ENCODE data around the gene SLC25A22.

Gene SLC25A22

GRCh38 chr11:843086-843734, 45.1 kb upstream of the SLC25A22 start:
- peaks cover 29% of the 10 kb centered on the region for H3K36me3 ChIP-seq (ENCODE audit: insufficient read depth, low read length)
- peak overlapping the region; percentile 99 for H3K4me3 ChIP-seq (ENCODE audit: low read depth, low read length, poor library complexity, severe bottlenecking)
- H3K9me2 ChIP-seq (ENCODE audit: low read depth, low read length) = no peaks in the 10 kb centered on the region
- TF ChIP-seq CTCF (IDR thresholded peaks at IDR 0.05; ENCODE audit: low read length) = no peak
- TF ChIP-seq EZH2 (IDR thresholded peaks at IDR 0.05; ENCODE audit: borderline replicate concordance, low read length) = no peak
- no peaks in the 10 kb centered on the region for H3K9me3 ChIP-seq (ENCODE audit: low read length)
- peaks cover 8% of the 10 kb centered on the region; the same call in 1 of the 2 replicates for H3K79me2 ChIP-seq (ENCODE audit: insufficient read depth, low read length)
- H3K9ac ChIP-seq (ENCODE audit: low read length) = peak overlapping the region; percentile 98
- peaks cover 28% of the 10 kb centered on the region for H3K4me1 ChIP-seq (ENCODE audit: insufficient read depth, low read length, severe bottlenecking)
- H2AFZ ChIP-seq (ENCODE audit: low read length) = no peak overlapping the region
- 0 out of 2 replicates have a peak, but pooled peaks cover 4% of the 10 kb centered on the region for H3K27me3 ChIP-seq (ENCODE audit: insufficient read depth, low read length)
- H3K4me2 ChIP-seq (ENCODE audit: low read length) = peak overlapping the region; percentile 70
- H4K20me1 ChIP-seq (ENCODE audit: insufficient read depth, low read length) = no peaks in the 10 kb centered on the region
- no peaks in the 10 kb centered on the region for H3F3A ChIP-seq (ENCODE audit: insufficient read depth, low read length)
- H3K27ac ChIP-seq (ENCODE audit: low read depth, low read length, poor library complexity, severe bottlenecking) = no peak overlapping the region

GRCh38 chr11:842370-843002, 44.4 kb upstream of the SLC25A22 start, which contains the start of the genes POLR2L and TSPAN4:
TSS of gene POLR2L (minus strand) at chr11:842529. CDS start at chr11:842508, 21 bp downstream.
TSS of gene TSPAN4 (plus strand) at chr11:842852. CDS start at chr11:850305, 7,453 bp downstream.
- no peaks in the 10 kb centered on the region for H3K9me3 ChIP-seq (ENCODE audit: low read length)
- peak within 1 kb of the TSS; percentile 49 for H3K27ac ChIP-seq (ENCODE audit: low read depth, low read length, poor library complexity, severe bottlenecking)
- no peak within 1 kb of the TSS for H2AFZ ChIP-seq (ENCODE audit: low read length)
- H4K20me1 ChIP-seq (ENCODE audit: insufficient read depth, low read length) = no peaks in the 10 kb centered on the region
- no peak for TF ChIP-seq EZH2 (IDR thresholded peaks at IDR 0.05; ENCODE audit: borderline replicate concordance, low read length)
- 0 out of 2 replicates have a peak, but pooled peaks cover 4% of the 10 kb centered on the region for H3K27me3 ChIP-seq (ENCODE audit: insufficient read depth, low read length)
- peaks cover 8% of the 10 kb centered on the region; the same call in 1 of the 2 replicates for H3K79me2 ChIP-seq (ENCODE audit: insufficient read depth, low read length)
- no peaks in the 10 kb centered on the region for H3F3A ChIP-seq (ENCODE audit: insufficient read depth, low read length)
- no peaks in the 10 kb centered on the region for H3K9me2 ChIP-seq (ENCODE audit: low read depth, low read length)
- peaks cover 28% of the 10 kb centered on the region for H3K4me1 ChIP-seq (ENCODE audit: insufficient read depth, low read length, severe bottlenecking)
- H3K36me3 ChIP-seq (ENCODE audit: insufficient read depth, low read length) = peaks cover 34% of the 10 kb centered on the region
- H3K9ac ChIP-seq (ENCODE audit: low read length) = peak within 1 kb of the TSS; percentile 98
- peak within 1 kb of the TSS; percentile 70 for H3K4me2 ChIP-seq (ENCODE audit: low read length)
- H3K4me3 ChIP-seq (ENCODE audit: low read depth, low read length, poor library complexity, severe bottlenecking) = peak within 1 kb of the TSS; percentile 99

- TF ChIP-seq EZH2 (IDR thresholded peaks at IDR 0.05; ENCODE audit: borderline replicate concordance, low read length) = no peak
- H3K4me3 ChIP-seq (ENCODE audit: low read depth, low read length, poor library complexity, severe bottlenecking) = peak overlapping the region; percentile 99
- peaks cover 8% of the 10 kb centered on the region; the same call in 1 of the 2 replicates for H3K79me2 ChIP-seq (ENCODE audit: insufficient read depth, low read length)
- H3K9ac ChIP-seq (ENCODE audit: low read length) = peak overlapping the region; percentile 98
- 0 out of 2 replicates have a peak, but pooled peaks cover 4% of the 10 kb centered on the region for H3K27me3 ChIP-seq (ENCODE audit: insufficient read depth, low read length)
- H3K36me3 ChIP-seq (ENCODE audit: insufficient read depth, low read length) = peaks cover 38% of the 10 kb centered on the region
- no peaks in the 10 kb centered on the region for H4K20me1 ChIP-seq (ENCODE audit: insufficient read depth, low read length)
- no peaks in the 10 kb centered on the region for H3K9me3 ChIP-seq (ENCODE audit: low read length)
- no peak overlapping the region for H3K27ac ChIP-seq (ENCODE audit: low read depth, low read length, poor library complexity, severe bottlenecking)
- H2AFZ ChIP-seq (ENCODE audit: low read length) = no peak overlapping the region
- H3K9me2 ChIP-seq (ENCODE audit: low read depth, low read length) = no peaks in the 10 kb centered on the region
- peaks cover 28% of the 10 kb centered on the region for H3K4me1 ChIP-seq (ENCODE audit: insufficient read depth, low read length, severe bottlenecking)
- H3F3A ChIP-seq (ENCODE audit: insufficient read depth, low read length) = no peaks in the 10 kb centered on the region
- H3K4me2 ChIP-seq (ENCODE audit: low read length) = peak overlapping the region; percentile 70
Measured at GRCh38 chr11:841981-842369, 43.9 kb upstream of the SLC25A22 start.
